ENCODE data around the gene HAX1.

Gene HAX1

DNA sequence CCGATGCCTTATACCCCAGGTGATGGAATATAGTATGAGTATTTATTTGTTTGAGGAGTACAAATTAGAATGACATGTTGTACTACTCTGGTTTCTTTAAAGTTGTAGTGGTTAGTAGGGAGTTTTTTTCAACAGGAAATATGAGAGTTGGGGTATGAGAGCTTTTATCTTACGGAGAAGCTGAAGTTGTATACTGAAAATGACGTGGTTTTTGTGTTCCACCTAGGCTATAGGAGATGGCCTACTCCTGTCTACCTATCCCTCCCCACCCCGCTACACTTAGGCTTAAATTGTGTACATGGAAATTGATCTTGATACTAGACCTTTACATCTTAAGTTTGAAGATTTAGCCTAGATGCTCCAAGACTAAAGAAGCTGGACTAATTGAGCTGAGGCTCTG lies 6.8 kb upstream of the HAX1 start:
- H3K36me3 ChIP-seq (ENCODE audit: control insufficient read depth in 2 of 2, insufficient read depth in 1 of 2, low read length in 2 of 2) = peaks cover 34 to 90% of the 10 kb centered on the region in 2 experiments

DNA sequence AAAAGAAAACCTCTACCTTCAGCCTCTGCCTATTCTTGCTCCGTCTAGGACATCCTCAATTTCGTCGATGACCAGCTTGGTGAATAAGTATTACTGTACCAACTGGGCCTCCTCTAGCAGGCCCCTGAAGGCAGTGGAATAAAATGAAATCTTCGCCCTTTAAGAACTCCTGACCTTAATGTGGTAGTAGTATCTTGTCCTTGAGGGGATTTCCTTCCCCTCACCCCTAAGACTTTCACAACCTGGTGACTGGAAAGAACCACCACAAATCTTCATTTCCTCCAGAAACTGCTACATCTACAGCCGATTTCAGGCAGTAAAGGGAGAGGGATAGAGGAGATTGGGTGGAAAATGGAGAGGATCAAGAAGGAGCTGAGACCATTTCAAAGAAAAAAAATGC lies 1.6 kb upstream of the HAX1 start:
- H3K9me3 ChIP-seq (ENCODE audit: control insufficient read depth, insufficient read depth, low read depth, low read length) = no peaks in the 10 kb centered on the region
- CTCF ChIA-PET = interaction anchor here (0.6 to 1.8 kb wide), 10 partner anchors 9 to 599 kb away, joined by 3 to 11 read pairs (median 4); no protein-coding TSS in a partner anchor
- H3K36me3 ChIP-seq (ENCODE audit: control insufficient read depth in 2 of 2, insufficient read depth in 1 of 2, low read length in 2 of 2) = peaks cover 27 to 68% of the 10 kb centered on the region in 2 experiments
- H3K27ac ChIP-seq (ENCODE audit: extremely low read depth, low read depth, low read length) = peak overlapping the region; percentile 28; the same call in 1 of the 2 replicates
- POLR2A ChIA-PET = no interaction called here
- H3K4me3 ChIP-seq (ENCODE audit: low read depth, low read length) = no peak overlapping the region
- TF ChIP-seq, protein P1, sequence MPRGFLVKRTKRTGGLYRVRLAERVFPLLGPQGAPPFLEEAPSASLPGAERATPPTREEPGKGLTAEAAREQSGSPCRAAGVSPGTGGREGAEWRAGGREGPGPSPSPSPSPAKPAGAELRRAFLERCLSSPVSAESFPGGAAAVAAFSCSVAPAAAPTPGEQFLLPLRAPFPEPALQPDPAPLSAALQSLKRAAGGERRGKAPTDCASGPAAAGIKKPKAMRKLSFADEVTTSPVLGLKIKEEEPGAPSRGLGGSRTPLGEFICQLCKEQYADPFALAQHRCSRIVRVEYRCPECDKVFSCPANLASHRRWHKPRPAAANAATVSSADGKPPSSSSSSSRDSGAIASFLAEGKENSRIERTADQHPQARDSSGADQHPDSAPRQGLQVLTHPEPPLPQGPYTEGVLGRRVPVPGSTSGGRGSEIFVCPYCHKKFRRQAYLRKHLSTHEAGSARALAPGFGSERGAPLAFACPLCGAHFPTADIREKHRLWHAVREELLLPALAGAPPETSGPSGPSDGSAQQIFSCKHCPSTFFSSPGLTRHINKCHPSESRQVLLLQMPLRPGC (tag by site-specific recombination; IDR thresholded peaks at IDR 0.05) = no peak
- TF ChIP-seq ZNF530 (tag by site-specific recombination; IDR thresholded peaks at IDR 0.05; ENCODE audit: low read depth) = no peak
- TF ChIP-seq ZNF121 (tag by site-specific recombination; IDR thresholded peaks at IDR 0.05) = no peak
- TF ChIP-seq ZNF707 (tag by site-specific recombination; IDR thresholded peaks at IDR 0.05) = no peak
- TF ChIP-seq ZNF544 (tag by site-specific recombination; IDR thresholded peaks at IDR 0.05) = no peak
- TF ChIP-seq ZNF521 (tag by site-specific recombination; IDR thresholded peaks at IDR 0.05) = no peak
- H3K4me1 ChIP-seq (ENCODE audit: control insufficient read depth, insufficient read depth, low read length) = no peaks in the 10 kb centered on the region

More for the DNA sequence above, 6.8 kb upstream of the HAX1 start:
- Histone ChIP-seq H3K27ac (ENCODE audit: extremely low read depth, low read depth, low read length) (no peak overlapping the region), H3K4me3 (ENCODE audit: low read depth, low read length) (no peak overlapping the region), H3K9me3 (ENCODE audit: control insufficient read depth, insufficient read depth, low read depth, low read length) (no peaks in the 10 kb centered on the region), H3K4me1 (ENCODE audit: control insufficient read depth, insufficient read depth, low read length) (no peaks in the 10 kb centered on the region)
- TF ChIP-seq, protein P2, sequence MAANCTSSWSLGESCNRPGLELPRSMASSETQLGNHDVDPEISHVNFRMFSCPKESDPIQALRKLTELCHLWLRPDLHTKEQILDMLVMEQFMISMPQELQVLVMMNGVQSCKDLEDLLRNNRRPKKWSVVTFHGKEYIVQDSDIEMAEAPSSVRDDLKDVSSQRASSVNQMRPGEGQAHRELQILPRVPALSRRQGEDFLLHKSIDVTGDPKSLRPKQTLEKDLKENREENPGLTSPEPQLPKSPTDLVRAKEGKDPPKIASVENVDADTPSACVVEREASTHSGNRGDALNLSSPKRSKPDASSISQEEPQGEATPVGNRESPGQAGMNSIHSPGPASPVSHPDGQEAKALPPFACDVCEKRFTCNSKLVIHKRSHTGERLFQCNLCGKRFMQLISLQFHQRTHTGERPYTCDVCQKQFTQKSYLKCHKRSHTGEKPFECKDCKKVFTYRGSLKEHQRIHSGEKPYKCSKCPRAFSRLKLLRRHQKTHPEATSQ (tag by site-specific recombination; IDR thresholded peaks at IDR 0.05) = no peak
- TF ChIP-seq ZNF391 (tag by site-specific recombination; IDR thresholded peaks at IDR 0.05; ENCODE audit: borderline replicate concordance, low read depth) (no peak), HOXD13 (CRISPR knock-in tag; IDR thresholded peaks at IDR 0.05; ENCODE audit: borderline replicate concordance) (no peak), HOXA7 (CRISPR knock-in tag; IDR thresholded peaks at IDR 0.05; ENCODE audit: borderline replicate concordance) (no peak), EGR2 (tag by site-specific recombination; IDR thresholded peaks at IDR 0.05; ENCODE audit: low read depth) (no peak)
- ChIA-PET CTCF (interaction anchor here (0.6 to 1.9 kb wide), 4 partner anchors 26 to 77 kb away, joined by 3 to 7 read pairs (median 4); no protein-coding TSS in a partner anchor), POLR2A (no interaction called here)

DNA sequence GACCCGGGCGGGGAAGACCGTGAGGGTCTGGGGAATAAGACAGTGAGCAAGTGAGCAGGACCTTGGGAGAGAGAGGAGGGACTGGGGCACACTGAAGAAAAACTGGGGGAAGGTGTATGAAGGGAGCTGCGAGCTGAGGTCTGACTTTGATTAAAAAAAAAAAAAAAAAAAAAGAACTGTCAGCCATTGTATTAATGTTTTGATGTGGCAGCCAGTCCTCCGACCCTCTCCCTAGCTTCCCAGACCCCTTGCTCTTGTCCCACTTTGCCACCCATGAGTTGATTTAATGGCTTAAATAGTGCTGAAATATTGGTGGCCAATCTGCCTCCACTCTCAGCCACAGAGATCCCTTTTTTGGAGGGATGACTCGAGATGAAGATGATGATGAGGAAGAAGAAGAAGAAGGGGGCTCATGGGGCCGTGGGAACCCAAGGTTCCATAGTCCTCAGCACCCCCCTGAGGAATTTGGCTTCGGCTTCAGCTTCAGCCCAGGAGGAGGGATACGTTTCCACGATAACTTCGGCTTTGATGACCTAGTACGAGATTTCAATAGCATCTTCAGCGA lies 652 bp downstream of the HAX1 start:
- H3K4me3 ChIP-seq (ENCODE audit: low read depth, low read length) = peak overlapping the region; percentile 80
- CTCF ChIA-PET = interaction anchor here (0.6 to 1.9 kb wide), 10 partner anchors 9 to 604 kb away, joined by 3 to 13 read pairs (median 3); no protein-coding TSS in a partner anchor
- POLR2A ChIA-PET = no interaction called here
- H3K4me1 ChIP-seq (ENCODE audit: control insufficient read depth, insufficient read depth, low read length) = no peaks in the 10 kb centered on the region
- peaks cover 17 to 58% of the 10 kb centered on the region in 2 experiments for H3K36me3 ChIP-seq (ENCODE audit: control insufficient read depth in 2 of 2, insufficient read depth in 1 of 2, low read length in 2 of 2)
- H3K27ac ChIP-seq (ENCODE audit: extremely low read depth, low read depth, low read length) = peak overlapping the region; percentile 62; the same call in 1 of the 2 replicates
- TF ChIP-seq ZNF10 (tag by site-specific recombination; IDR thresholded peaks at IDR 0.05) = no peak
- TF ChIP-seq ZNF175 (tag by site-specific recombination; IDR thresholded peaks at IDR 0.05) = no peak
- no peak for TF ChIP-seq ZSCAN16 (tag by site-specific recombination; IDR thresholded peaks at IDR 0.05)
- TF ChIP-seq, protein P3, sequence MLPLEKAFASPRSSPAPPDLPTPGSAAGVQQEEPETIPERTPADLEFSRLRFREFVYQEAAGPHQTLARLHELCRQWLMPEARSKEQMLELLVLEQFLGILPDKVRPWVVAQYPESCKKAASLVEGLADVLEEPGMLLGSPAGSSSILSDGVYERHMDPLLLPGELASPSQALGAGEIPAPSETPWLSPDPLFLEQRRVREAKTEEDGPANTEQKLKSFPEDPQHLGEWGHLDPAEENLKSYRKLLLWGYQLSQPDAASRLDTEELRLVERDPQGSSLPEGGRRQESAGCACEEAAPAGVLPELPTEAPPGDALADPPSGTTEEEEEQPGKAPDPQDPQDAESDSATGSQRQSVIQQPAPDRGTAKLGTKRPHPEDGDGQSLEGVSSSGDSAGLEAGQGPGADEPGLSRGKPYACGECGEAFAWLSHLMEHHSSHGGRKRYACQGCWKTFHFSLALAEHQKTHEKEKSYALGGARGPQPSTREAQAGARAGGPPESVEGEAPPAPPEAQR (tag by site-specific recombination; IDR thresholded peaks at IDR 0.05) = no peak
- TF ChIP-seq, protein P4, sequence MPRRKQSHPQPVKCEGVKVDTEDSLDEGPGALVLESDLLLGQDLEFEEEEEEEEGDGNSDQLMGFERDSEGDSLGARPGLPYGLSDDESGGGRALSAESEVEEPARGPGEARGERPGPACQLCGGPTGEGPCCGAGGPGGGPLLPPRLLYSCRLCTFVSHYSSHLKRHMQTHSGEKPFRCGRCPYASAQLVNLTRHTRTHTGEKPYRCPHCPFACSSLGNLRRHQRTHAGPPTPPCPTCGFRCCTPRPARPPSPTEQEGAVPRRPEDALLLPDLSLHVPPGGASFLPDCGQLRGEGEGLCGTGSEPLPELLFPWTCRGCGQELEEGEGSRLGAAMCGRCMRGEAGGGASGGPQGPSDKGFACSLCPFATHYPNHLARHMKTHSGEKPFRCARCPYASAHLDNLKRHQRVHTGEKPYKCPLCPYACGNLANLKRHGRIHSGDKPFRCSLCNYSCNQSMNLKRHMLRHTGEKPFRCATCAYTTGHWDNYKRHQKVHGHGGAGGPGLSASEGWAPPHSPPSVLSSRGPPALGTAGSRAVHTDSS (tag by site-specific recombination; IDR thresholded peaks at IDR 0.05) = peak; percentile 95
- TF ChIP-seq ZNF555 (tag by site-specific recombination; conservative IDR thresholded peaks at IDR 0.05) = no peak
- TF ChIP-seq YY2 (tag by site-specific recombination; IDR thresholded peaks at IDR 0.05) = no peak
- TF ChIP-seq, protein P5, sequence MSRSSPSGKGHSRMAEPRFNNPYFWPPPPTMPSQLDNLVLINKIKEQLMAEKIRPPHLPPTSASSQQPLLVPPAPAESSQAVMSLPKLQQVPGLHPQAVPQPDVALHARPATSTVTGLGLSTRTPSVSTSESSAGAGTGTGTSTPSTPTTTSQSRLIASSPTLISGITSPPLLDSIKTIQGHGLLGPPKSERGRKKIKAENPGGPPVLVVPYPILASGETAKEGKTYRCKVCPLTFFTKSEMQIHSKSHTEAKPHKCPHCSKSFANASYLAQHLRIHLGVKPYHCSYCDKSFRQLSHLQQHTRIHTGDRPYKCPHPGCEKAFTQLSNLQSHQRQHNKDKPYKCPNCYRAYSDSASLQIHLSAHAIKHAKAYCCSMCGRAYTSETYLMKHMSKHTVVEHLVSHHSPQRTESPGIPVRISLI (tag by site-specific recombination; IDR thresholded peaks at IDR 0.05) = peak; percentile 73; the same call in 1 of the 2 replicates
- no peaks in the 10 kb centered on the region for H3K9me3 ChIP-seq (ENCODE audit: control insufficient read depth, insufficient read depth, low read depth, low read length)

Measured in HEK293 (cell line).